PFSK-1 (cell line): ENCODE results near the gene NRIP3.

ENCODE experiments used
- FOXP2 ChIP-seq: optimal IDR thresholded peaks from 2 replicates; pipeline ENCODE3; 2011; ENCODE audit warnings: borderline replicate concordance, control low read depth, inconsistent platforms; ENCODE audit not compliant: insufficient read depth; ENCODE audit errors: extremely low read length, extremely low read depth
- POLR2AphosphoS5 ChIP-seq: IDR thresholded peaks from 2 replicates; pipeline ENCODE4 v1.6.1; 2012; ENCODE audit warnings: low read depth, mild to moderate bottlenecking, control low read depth, low read length, moderate library complexity
- SIN3A ChIP-seq: IDR thresholded peaks from 2 replicates; pipeline ENCODE4 v1.6.1; 2012; ENCODE audit warnings: mild to moderate bottlenecking, low read length, moderate library complexity, borderline replicate concordance; ENCODE audit not compliant: insufficient read depth
- TAF1 ChIP-seq: IDR thresholded peaks from 2 replicates; pipeline ENCODE4 v1.6.1; 2012; ENCODE audit warnings: low read length, control low read depth, borderline replicate concordance; ENCODE audit not compliant: insufficient read depth
- TF ChIP-seq, protein P1 (sequence below), 2 experiments: IDR thresholded peaks; 2 replicates each; pipeline versions ENCODE4 v1.6.1 to v1.8.0; 2011 to 2012; ENCODE audit warnings: low read depth in 2 of 2, low read length in 2 of 2, control low read depth in 1 of 2, inconsistent platforms in 1 of 2, mild to moderate bottlenecking in 1 of 2, moderate library complexity in 1 of 2; ENCODE audit not compliant: insufficient read depth in 1 of 2

Gene NRIP3

DNA sequence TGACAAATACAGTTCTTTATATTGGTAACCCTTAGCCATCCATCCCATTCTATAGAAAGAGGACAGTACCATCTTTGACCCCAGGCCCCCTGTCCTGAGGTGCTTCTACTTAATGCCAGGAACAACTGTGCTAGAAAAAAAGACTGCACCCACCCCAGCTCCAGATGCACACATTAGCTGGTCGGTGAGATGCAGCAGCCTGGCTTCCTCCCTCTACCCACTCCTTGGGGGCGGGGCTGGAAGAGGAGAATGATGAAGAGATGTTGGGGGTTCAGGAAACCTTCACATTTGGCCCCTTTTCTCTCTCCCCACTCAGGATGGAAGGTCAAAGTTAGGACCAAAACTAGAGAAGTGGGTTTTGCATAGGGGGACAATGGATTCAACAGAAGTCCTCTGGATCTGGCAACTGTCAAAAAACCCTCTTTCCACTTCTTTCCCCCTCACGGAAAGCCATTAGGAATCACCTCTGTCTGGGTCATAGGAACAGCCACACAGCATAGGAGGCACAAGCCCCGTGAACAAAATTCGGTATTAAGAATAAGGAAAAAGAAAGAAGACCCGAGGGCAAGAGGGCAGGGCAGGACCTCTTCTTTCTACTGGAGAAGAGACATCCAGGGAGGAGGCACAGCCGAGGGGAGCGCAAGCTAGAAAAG lies 755 bp downstream of the NRIP3 start:
- TF ChIP-seq FOXP2, result no peak
- no peak for TF ChIP-seq SIN3A
- no peak for TF ChIP-seq POLR2AphosphoS5

DNA sequence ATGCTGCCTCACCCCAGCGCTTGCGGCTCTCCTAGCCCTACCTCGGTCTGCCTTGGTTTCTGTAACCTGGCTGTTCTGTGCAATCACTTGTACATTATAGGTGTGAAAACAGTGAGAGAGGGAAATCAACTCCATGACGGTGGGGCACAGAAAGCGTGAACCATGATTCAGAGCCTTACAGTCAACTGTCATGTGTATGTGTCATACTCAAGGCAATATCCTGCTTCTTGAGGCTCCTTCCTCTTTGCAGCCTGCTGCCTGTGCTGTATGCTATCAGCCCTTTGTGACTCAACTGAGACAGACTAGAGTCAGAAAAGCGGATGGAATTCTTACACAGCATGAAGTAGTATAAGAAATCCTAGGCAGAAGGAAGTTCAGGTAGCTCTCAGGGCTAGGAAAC lies 2.1 kb downstream of the NRIP3 start:
- TF ChIP-seq SIN3A (no peak), TAF1 (no peak), POLR2AphosphoS5 (no peak), FOXP2 (no peak)
- TF ChIP-seq, protein P1, sequence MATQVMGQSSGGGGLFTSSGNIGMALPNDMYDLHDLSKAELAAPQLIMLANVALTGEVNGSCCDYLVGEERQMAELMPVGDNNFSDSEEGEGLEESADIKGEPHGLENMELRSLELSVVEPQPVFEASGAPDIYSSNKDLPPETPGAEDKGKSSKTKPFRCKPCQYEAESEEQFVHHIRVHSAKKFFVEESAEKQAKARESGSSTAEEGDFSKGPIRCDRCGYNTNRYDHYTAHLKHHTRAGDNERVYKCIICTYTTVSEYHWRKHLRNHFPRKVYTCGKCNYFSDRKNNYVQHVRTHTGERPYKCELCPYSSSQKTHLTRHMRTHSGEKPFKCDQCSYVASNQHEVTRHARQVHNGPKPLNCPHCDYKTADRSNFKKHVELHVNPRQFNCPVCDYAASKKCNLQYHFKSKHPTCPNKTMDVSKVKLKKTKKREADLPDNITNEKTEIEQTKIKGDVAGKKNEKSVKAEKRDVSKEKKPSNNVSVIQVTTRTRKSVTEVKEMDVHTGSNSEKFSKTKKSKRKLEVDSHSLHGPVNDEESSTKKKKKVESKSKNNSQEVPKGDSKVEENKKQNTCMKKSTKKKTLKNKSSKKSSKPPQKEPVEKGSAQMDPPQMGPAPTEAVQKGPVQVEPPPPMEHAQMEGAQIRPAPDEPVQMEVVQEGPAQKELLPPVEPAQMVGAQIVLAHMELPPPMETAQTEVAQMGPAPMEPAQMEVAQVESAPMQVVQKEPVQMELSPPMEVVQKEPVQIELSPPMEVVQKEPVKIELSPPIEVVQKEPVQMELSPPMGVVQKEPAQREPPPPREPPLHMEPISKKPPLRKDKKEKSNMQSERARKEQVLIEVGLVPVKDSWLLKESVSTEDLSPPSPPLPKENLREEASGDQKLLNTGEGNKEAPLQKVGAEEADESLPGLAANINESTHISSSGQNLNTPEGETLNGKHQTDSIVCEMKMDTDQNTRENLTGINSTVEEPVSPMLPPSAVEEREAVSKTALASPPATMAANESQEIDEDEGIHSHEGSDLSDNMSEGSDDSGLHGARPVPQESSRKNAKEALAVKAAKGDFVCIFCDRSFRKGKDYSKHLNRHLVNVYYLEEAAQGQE (IDR thresholded peaks at IDR 0.05; ENCODE audit: insufficient read depth in 1 of 2, low read depth in 2 of 2, low read length in 2 of 2), result no peak

DNA sequence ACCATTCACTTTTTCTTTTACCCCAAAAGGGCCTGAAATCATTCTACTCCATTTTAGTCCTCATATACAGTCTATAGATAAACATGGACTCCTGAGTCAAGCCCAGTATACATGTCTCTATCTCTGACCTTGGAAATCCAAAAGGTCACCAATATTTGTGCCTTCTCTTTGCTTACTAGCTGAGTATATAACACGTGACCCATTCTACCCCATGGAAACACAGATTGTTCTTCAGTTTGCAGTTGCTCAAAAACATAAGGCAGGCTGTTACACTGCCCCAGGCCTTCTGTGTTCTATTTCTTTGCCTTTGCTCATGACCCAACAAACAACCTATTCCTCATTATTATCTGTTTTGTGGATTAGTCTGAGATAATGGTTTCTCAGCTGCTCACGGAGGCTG lies 5.8 kb downstream of the NRIP3 start:
- TF ChIP-seq TAF1, result no peak
- TF ChIP-seq SIN3A, result no peak
- TF ChIP-seq, protein P1 (IDR thresholded peaks at IDR 0.05; ENCODE audit: insufficient read depth in 1 of 2, low read depth in 2 of 2, low read length in 2 of 2), result no peak
- no peak for TF ChIP-seq FOXP2
- no peak for TF ChIP-seq POLR2AphosphoS5

DNA sequence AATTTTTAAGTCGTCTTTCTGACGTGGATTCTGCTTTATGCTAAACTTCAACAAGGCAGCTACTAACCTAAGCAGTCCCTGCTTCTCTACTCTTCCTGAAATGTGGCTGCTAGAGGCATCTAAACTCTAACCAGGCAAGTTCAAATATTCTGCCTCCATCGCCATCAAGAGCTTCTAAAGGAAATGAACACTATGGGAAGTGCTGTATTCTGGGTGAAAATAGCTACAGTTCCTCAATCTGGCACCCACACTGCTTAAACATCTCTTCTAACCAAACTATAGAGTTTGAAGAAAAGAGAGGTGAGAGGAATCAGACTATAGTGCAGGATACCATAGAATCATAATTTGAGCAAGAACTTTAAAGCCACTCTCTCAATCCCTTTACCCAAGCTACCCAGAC lies 6.3 kb downstream of the NRIP3 start:
- TF ChIP-seq FOXP2 (no peak), SIN3A (no peak)

DNA sequence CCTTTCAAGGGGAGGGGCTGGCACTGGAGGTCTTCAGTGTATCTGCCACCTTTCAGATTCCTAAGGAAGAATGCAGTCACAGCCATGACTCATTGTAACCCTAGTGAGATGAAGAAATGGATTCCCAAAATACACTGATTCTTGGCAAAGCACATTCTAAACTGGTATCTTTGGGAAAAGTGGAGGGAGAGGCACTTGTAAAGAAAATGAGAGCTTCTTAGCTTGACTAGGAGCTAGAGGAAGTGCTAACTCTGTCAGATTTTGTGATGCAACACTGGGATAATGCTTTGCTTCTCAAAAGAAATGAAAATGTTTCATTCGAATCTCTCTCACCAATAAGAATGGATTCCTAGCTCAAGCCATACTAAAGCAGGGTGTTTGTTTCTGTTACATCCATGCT lies 14.3 kb downstream of the NRIP3 start:
- TF ChIP-seq TAF1, result no peak
- no peak for TF ChIP-seq FOXP2
- no peak for TF ChIP-seq POLR2AphosphoS5
- no peak for TF ChIP-seq SIN3A

DNA sequence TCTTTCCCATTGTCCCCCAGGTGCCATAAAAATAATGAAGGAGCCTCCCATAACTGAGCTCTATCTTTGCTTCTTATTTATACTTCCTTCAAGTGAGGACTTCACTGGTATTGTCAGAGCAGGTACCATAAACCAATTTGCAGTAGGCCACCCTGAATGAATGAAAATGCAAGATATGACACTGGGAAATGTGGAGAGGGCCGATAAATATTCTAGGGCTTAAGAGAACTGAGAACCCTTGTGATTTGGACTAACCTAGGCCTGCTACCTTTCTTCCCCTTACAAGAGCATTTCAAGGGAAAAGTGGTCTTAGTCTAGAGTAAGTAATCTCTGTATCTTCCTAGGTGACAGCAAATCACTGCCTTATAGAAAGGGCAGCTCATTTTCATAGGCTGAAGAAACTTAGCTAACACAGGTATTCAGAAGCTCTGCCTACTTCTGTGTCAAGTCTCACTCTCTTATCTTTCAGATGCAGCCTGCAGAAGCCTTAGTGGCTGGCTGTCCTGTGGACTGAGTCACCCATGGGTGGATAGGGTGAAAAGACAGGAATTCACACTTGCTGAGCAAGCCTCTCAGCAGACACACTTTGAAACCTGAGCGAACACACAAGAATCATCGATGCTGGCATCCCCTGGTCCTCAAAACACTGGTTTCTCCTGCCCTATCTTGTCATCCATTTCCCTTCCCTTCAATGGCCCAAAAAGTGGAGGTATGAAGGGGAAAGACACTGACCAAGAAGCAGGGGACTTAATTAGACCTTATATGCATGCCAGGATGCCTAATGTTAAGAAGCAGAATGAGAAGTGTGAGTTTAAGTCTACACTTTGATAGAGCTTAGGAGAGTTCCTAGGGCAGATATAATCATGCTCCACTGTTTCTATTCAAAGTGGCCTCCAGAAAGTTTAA lies 15.2 kb downstream of the NRIP3 start:
- no peak for TF ChIP-seq FOXP2
- TF ChIP-seq, protein P1 (IDR thresholded peaks at IDR 0.05; ENCODE audit: insufficient read depth in 1 of 2, low read depth in 2 of 2, low read length in 2 of 2), result no peak
- no peak for TF ChIP-seq POLR2AphosphoS5
- no peak for TF ChIP-seq SIN3A
- no peak for TF ChIP-seq TAF1

DNA sequence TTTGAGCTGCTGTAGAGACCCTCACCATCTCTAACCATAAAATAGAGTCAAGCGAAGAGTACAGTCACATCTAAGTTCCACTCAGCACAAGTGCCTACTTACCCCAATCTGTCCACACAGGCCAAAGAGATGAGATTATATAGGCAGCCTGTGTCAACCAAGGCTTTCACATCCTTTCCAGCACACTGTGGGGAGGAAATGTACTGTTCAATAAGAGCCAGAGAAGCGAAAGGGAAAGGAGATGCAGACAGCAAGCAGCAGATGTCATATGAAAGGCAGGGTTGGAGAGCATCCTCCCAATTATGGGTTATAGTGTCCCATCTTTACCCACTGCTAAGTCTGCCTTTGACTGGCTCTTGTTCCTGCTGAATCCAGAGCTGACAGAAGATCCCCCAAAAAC lies 16.4 kb downstream of the NRIP3 start:
- no peak for TF ChIP-seq POLR2AphosphoS5
